Muscle layer of duodenum (tissue), 2 donors: ENCODE results near the gene ZFP92.
"Not testable (repeated sequence)": the region's sequence is repeated elsewhere in the genome, so short reads cannot be mapped to it uniquely, and the experiment has no call there.

ENCODE experiments used
- H3K27ac ChIP-seq: one replicate; pipeline ENCODE4 v1.7.0; 2013; ENCODE audit warnings: mild to moderate bottlenecking, low read length
- H3K27me3 ChIP-seq: one replicate; pipeline ENCODE4 v1.7.0; 2013; ENCODE audit warnings: low read depth, mild to moderate bottlenecking, control low read depth, low read length
- H3K36me3 ChIP-seq, 2 donors: one replicate each; pipeline ENCODE4 v1.7.0; 2013; ENCODE audit warnings: low read length in 2 of 2, control low read depth in 1 of 2, mild to moderate bottlenecking in 1 of 2; ENCODE audit not compliant: insufficient read depth in 2 of 2, control insufficient read depth in 1 of 2
- H3K4me1 ChIP-seq, 2 donors: one replicate each; pipeline ENCODE4 v1.7.0; 2013; ENCODE audit warnings: low read length in 2 of 2, mild to moderate bottlenecking in 2 of 2, control low read depth in 1 of 2, moderate library complexity in 1 of 2; ENCODE audit not compliant: insufficient read depth in 2 of 2, control insufficient read depth in 1 of 2
- H3K4me3 ChIP-seq, 2 donors: one replicate each; pipeline ENCODE4 v1.7.0; 2013; ENCODE audit warnings: low read length in 2 of 2, low read depth in 1 of 2, mild to moderate bottlenecking in 1 of 2
- H3K9me3 ChIP-seq, 2 donors: one replicate each; pipeline ENCODE4 v1.7.0; 2013; ENCODE audit warnings: low read length in 2 of 2, control low read depth in 1 of 2, mild to moderate bottlenecking in 1 of 2; ENCODE audit not compliant: control insufficient read depth in 1 of 2
- donor health status: healthy.

ZFP92 gene

DNA sequence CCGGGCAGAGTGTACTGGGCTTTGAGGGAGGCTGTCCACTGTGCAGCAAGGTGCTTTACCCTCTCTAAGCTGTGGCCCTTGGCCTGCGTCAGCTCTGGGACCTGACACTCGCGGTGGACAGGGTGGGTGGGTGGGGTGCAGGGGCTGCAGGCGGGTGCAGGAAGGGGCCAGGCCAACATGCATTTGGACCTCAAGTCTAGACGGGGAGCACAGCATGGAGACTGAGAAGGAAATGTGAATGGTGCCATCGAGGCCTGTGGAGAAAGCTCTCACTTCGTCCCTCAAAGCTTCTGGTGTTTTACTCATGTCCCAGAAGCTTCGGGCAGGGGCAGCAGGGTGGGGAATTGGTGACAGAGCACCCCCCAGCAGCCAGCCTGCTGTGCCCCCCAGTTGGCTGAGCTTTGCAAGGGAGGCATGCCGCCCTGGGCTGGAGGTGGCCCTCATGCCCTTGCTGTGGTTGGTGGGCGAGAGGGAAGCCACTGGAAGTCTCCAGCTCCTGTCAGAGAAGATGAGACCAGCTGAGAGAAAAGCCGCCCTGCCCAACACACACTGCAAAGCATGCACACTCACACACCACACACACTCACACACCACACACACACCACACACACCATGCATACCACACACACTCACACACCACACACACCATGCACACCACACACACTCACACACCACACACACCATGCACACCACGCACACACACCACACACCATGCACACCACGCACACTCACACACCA is 22.4 kb upstream of the ZFP92 start:
- H3K9me3 ChIP-seq: no peaks in the 10 kb centered on the region
- no peaks in the 10 kb centered on the region for H3K4me1 ChIP-seq

DNA sequence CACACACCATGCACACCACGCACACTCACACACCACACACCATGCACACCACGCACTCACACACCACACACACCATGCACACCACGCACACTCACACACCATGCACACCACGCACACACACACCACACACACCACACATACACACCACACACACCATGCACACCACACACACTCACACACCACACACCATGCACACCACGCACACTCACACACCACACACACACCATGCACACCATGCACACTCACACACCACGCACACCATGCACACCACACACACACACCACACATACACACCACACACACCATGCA is 21.9 kb upstream of the ZFP92 start:
- H3K36me3 ChIP-seq, H3K27ac ChIP-seq, H3K4me1 ChIP-seq, H3K9me3 ChIP-seq, H3K4me3 ChIP-seq, H3K27me3 ChIP-seq: not testable (repeated sequence)

More for the DNA sequence above, 22.4 kb upstream of the ZFP92 start:
- H3K36me3 ChIP-seq: no peaks in the 10 kb centered on the region
- no peak overlapping the region for H3K4me3 ChIP-seq
- H3K27me3 ChIP-seq: no peaks in the 10 kb centered on the region
- H3K27ac ChIP-seq: no peak overlapping the region

DNA sequence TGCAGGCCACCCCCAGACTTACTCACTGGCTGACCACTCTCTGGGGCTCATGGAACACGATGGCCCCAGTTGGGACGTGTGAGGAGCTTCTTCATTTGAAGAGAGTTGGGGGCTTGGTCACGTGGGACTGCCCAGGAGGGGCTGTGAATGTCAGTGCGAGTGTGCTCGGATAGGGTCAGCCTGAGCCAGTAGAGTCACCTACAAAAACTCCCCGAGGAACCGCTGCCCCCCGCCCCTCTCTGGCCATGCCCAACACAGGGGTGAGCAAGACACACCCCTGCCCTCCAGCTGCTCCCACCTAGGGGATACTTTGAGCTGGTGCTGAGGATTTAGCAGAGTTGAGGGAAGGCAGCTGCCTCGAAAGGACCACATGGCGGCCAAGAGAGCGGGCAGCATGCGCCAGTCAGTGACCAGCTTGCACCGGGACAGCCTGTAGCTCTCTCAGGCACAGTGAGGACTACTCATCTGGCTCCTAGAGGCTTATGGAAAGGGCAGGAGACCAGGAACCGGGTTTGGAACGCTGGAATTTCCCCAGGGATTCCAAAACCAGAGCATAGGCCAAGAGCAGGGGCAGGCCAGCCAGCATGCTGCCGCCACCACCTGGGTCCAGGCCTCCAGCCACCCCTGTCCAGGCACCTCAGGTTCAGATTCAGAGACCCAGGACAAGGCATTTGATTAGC is 18.5 kb upstream of the ZFP92 start:
- Histone ChIP-seq H3K9me3 (no peaks in the 10 kb centered on the region), H3K4me1 (no peaks in the 10 kb centered on the region), H3K27ac (no peak overlapping the region), H3K4me3 (no peak overlapping the region), H3K27me3 (no peaks in the 10 kb centered on the region), H3K36me3 (no peaks in the 10 kb centered on the region)

DNA sequence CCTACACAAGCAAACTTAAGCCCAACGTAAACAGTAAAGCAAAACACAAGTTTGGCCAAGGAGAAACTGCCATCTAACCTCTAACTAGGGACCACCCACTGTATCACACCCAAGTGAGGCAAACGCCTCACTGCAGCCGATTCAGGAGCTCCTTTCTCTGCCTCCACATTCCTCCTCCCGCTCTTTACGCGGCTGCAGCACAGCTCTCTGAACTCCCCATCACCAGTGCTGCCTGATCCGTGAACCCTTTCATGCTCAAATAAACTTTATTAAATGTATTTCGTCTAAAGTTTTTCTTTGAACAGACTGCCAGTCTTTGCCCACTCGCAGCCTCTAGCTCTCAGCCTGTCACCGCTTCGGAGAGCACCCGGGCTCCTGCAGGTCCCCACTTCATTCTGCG is 16.7 kb upstream of the ZFP92 start:
- H3K27me3 ChIP-seq: no peaks in the 10 kb centered on the region
- H3K9me3 ChIP-seq: no peaks in the 10 kb centered on the region
- no peak overlapping the region for H3K27ac ChIP-seq
- H3K4me1 ChIP-seq: no peaks in the 10 kb centered on the region
- H3K4me3 ChIP-seq: no peak overlapping the region
- H3K36me3 ChIP-seq: no peaks in the 10 kb centered on the region

DNA sequence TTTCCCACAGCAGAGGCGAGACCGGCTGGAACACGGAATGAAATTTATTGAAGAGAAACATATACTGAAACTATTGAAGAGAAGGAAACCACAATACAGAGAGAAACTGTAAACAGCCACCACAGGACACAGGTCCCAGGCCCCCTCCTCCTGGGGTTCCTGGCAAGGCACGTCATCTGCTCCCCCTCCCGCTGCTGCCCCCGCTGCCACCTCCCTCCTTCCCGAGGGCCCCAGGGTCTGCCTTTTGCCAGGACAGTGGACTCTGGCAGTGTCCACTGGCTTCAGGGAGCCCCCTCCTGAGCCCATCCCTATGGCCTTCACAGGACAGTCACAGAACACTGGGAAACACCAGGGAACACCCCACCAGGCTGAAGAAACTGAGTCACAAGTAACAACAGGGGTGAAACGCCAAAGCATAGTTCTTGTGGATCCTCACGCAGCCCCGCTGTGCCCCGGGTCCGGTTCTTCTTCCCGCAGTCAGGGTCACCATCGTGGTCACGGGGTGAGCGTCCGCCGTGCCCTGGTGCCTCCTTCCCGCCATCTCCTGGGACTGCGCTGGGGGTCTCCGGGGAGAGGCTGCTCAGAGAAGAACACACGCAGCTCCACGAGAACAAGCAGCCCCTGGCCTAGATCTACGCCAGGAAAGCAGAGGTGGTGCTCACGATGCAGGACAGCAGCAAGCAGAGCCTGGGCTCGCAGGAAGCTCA is 15.5 kb upstream of the ZFP92 start:
- Histone ChIP-seq H3K27me3 (no peaks in the 10 kb centered on the region), H3K9me3 (no peaks in the 10 kb centered on the region), H3K36me3 (no peaks in the 10 kb centered on the region), H3K27ac (no peak overlapping the region), H3K4me1 (no peaks in the 10 kb centered on the region), H3K4me3 (no peak overlapping the region)

DNA sequence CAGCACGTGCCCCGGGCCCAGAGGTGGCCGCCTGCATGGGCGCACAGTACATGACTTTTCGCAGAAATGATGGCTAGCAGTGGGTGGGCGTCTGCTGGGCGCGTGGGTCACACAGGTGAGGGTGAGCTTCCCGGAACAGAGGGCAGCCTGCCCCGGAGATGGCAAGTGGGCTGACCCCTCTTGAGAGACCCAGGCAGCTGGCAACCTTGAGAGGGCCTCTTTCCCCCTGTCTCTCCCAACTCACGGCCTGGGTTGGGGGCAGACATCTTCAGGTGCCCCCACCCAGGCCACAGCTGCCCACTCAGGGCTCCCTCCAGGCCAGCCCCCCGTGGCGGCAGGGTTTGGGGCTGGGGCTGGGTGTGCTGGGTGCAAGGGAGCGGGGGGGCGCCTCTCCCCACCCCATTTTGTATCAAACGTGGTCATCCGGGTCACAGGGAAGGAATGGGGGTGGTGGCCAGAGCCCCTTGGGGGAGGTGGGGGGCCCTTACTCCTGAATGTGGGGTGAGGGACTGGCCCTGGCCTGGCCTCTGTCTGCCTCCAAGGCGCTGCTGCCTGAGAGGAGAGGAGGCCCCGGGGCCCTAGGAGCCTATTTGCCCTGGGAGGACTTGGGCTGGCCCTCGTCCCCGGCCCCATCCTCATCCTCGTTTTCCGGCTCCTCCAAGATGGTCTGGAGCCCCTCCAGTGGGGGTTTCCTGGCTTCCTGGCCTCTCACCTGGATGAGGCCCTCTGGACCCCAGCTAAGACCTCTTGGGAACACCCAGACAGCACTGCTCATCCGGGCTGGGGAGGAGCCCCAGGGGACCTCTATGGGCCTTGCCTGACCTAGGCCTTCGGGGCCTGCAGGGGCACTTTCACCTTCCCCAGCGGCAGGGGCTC is 14.7 kb upstream of the ZFP92 start:
- no peak overlapping the region for H3K27ac ChIP-seq
- no peaks in the 10 kb centered on the region for H3K27me3 ChIP-seq
- no peak overlapping the region for H3K4me3 ChIP-seq
- H3K36me3 ChIP-seq: no peaks in the 10 kb centered on the region
- H3K9me3 ChIP-seq: no peaks in the 10 kb centered on the region
- H3K4me1 ChIP-seq: no peaks in the 10 kb centered on the region

DNA sequence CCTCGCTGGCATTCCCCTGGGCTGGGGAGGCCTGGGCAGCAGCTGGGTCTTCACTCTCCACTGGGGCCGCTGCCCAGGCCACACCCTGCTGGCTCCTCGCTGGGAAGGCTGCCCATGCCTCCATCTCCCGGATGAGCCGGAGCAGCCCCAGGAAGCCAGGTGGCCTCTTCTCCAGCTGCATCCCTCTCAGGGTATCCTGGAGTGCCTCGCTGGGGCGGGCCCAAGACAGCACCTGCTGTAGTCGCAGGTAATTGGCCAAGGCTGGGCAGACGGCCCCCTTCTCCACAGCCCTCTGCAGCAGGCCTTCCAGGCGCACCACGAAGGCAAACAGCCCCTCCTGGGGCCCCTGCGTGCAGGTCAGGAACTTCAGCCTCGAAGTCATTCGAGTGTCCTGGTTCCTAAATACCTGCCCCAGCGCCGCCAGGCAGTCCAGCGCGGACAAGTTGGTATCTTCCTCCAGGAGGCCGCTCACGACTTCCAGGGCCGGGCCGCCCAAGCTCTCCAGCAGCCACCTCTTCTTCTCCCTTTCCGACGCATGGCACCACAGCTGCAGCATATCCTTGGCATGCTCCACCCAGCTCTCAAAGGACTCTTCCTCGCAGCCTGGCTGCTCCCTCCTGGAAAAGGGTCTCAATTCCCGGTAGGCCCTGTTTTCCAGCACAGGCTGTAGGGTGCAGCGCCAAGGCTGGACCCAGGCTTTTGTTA is 13.9 kb upstream of the ZFP92 start:
- Histone ChIP-seq H3K36me3 (no peaks in the 10 kb centered on the region), H3K4me3 (no peak overlapping the region), H3K27ac (no peak overlapping the region), H3K9me3 (no peaks in the 10 kb centered on the region), H3K27me3 (no peaks in the 10 kb centered on the region), H3K4me1 (no peaks in the 10 kb centered on the region)

DNA sequence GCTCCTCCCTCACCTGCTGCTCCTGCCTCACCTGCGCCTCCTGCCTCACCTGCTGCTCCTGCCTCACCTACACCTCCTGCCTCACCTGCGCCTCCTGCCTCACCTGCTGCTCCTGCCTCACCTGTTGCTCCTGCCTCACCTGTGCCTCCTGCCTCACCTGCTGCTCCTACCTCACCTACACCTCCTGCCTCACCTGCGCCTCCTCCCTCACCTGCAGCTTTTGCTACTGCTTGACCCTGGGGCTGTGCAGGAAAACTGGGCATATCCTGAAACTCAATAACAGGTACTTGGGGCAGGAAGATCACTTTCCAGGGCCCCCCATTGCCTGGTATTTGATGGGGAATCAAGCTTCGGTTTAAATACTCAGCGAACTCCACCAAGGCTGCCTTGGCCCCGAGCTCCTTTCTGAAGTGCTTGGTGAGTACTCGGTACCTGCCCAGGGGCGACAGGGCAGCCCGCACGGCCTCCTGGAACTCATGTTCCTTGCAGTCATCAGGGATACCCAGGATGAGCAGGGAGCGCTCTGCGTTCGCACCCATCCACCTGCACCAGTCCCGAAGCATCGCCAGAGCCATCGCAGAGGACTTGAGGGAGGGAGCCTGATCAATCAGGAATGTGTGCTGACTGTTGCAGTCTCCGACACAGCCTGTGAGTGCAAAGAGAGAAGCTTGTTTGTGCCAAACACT is 12.9 kb upstream of the ZFP92 start:
- H3K27me3 ChIP-seq: no peaks in the 10 kb centered on the region

DNA sequence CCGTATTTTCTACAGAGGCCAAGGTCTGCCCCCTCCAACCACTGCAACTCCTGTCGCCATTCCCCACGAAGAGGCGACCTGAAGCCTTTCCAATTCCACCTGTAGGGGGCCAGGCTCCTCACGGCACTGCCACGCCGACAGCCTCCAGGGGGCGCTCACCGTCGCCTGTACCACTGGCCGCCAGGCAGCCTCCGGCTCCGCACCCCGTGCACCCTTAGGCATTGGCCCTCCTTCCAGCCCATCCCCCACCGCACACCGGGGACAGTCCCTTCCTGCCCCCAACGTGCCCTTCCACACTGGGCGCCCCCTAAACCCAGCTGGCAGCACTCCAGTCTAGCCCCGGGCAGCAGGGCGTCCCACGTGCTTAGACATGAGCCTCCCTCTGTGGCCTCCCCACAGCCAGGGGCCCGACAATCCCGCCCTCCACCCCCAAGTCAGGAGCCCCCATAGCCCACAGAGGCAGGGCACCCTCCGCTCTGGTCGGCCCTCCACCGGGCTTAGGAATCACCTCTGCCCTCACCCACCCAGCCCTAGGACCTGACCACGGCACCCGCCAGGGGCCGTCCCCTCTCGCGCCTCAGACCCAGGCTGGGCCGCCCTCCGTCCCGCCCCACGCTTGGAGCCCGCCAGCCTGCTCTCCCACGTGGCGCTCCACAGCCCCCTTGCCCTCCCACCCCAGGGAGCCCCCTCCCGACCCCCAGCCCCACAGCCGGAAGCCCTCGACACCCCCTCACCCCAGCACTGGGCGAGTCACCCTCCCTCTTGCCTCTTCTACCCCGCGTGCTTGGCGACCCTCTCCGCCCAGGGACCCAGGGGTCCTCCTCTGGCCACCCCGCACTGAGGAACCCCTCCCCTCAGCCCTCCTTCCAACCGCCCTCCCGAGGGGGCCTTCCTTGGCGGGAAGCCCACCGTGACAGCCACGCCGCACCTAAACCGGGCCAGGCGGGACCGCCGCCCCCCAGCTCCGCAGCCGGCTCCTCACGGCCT is 10.8 kb upstream of the ZFP92 start:
- Histone ChIP-seq H3K27ac (no peak overlapping the region), H3K9me3 (no peaks in the 10 kb centered on the region), H3K4me1 (no peaks in the 10 kb centered on the region), H3K27me3 (no peaks in the 10 kb centered on the region), H3K4me3 (no peak overlapping the region), H3K36me3 (no peaks in the 10 kb centered on the region)

More for the DNA sequence above, 12.9 kb upstream of the ZFP92 start:
- Histone ChIP-seq H3K9me3 (no peaks in the 10 kb centered on the region), H3K4me3 (no peak overlapping the region), H3K36me3 (no peaks in the 10 kb centered on the region), H3K27ac (no peak overlapping the region), H3K4me1 (no peaks in the 10 kb centered on the region)
